Cardiac muscle cell (in vitro differentiated cells and primary cell): Measurements from ENCODE around the gene MMRN1. TPM values are rescaled to one million over a fixed set of nuclear protein-coding genes. Genes with fewer than 3 reads are reported as not detected.

Source experiments
- DNase-seq, 2 donors: peaks; one replicate each; pipeline versions ENCODE4 v3.0.0 to v3.0.0-alpha.2; 2010 to 2017; ENCODE audit warnings: low read depth in 1 of 2, low spot score in 1 of 2
- H3K27ac ChIP-seq: fragments of 200-600 bp; sonication (generic); 2 replicates; pipeline ENCODE4 v1.5.1; 2016
- H3K27me3 ChIP-seq: fragments of 200-600 bp; sonication (generic); 2 replicates; pipeline ENCODE4 v1.6.0; 2016; ENCODE audit warnings: control low read depth
- H3K36me3 ChIP-seq: fragments of 200-600 bp; sonication (generic); 2 replicates; pipeline ENCODE4 v1.5.1; 2016; ENCODE audit warnings: control low read depth
- H3K4me1 ChIP-seq: fragments of 200-600 bp; sonication (generic); 2 replicates; pipeline ENCODE4 v1.8.1; 2017; ENCODE audit warnings: low read depth, mild to moderate bottlenecking, mixed run types
- H3K4me3 ChIP-seq: fragments of 200-600 bp; sonication (generic); 2 replicates; pipeline ENCODE4 v1.5.1; 2016; ENCODE audit warnings: mild to moderate bottlenecking
- H3K9me3 ChIP-seq: fragments of 200-600 bp; sonication (generic); 2 replicates; pipeline ENCODE4 v1.5.1; 2017; ENCODE audit warnings: low read depth, mild to moderate bottlenecking, control low read depth
- CTCF ChIP-seq: IDR thresholded peaks from 2 replicates; pipeline ENCODE4 v1.5.1; 2012; ENCODE audit warnings: low read depth, mild to moderate bottlenecking, low read length
- polyA plus RNA-seq: library from polyadenylated mRNA; unstranded; fragments of >200 nt; fragmentation: Nextera tagmentation; extraction: Ambion mirVana; gene quantifications from 2 replicates; pipeline ENCODE4 v1.2.1, GENCODE V29; 2016
- total RNA-seq: library from RNA; depleted of rRNA; stranded (reverse); fragments of >200 nt; gene quantifications from 2 replicates; pipeline ENCODE4 v1.2.3, GENCODE V29; 2016

MMRN1 gene
- total and polyA plus RNA-seq, 2 experiments from 2014 or later = 0.27 to 0.83 TPM

GRCh38 chr4:89994176-89994873, 99.7 kb downstream of the MMRN1 start:
- TF ChIP-seq CTCF = no peak
- H3K4me1 ChIP-seq = no peaks in the 10 kb centered on the region
- no peaks in the 10 kb centered on the region for H3K9me3 ChIP-seq
- H3K4me3 ChIP-seq = no peak overlapping the region
- H3K27ac ChIP-seq = no peak overlapping the region
- no peaks in the 10 kb centered on the region for H3K27me3 ChIP-seq
- DNase-seq = no peak
- no peaks in the 10 kb centered on the region for H3K36me3 ChIP-seq

GRCh38 chr4:89995006-89995405, 100.4 kb downstream of the MMRN1 start:
- H3K4me3 ChIP-seq = no peak overlapping the region
- no peaks in the 10 kb centered on the region for H3K4me1 ChIP-seq

GRCh38 chr4:89995814-89996213, 101.2 kb downstream of the MMRN1 start:
- Histone ChIP-seq H3K27ac (no peak overlapping the region), H3K4me3 (no peak overlapping the region), H3K36me3 (no peaks in the 10 kb centered on the region), H3K4me1 (no peaks in the 10 kb centered on the region), H3K27me3 (no peaks in the 10 kb centered on the region), H3K9me3 (no peaks in the 10 kb centered on the region)
- no peak for DNase-seq
- TF ChIP-seq CTCF = no peak

More at GRCh38 chr4:89995006-89995405, 100.4 kb downstream of the MMRN1 start:
- Histone ChIP-seq H3K27me3 (no peaks in the 10 kb centered on the region), H3K36me3 (no peaks in the 10 kb centered on the region), H3K27ac (no peak overlapping the region), H3K9me3 (no peaks in the 10 kb centered on the region)
- no peak for DNase-seq
- TF ChIP-seq CTCF = no peak

- no peak for DNase-seq
- no peaks in the 10 kb centered on the region for H3K9me3 ChIP-seq
- TF ChIP-seq CTCF = no peak
- H3K4me3 ChIP-seq = no peak overlapping the region
- H3K36me3 ChIP-seq = no peaks in the 10 kb centered on the region
- no peaks in the 10 kb centered on the region for H3K27me3 ChIP-seq
- no peaks in the 10 kb centered on the region for H3K4me1 ChIP-seq
- H3K27ac ChIP-seq = no peak overlapping the region
Observed at GRCh38 chr4:89997171-89997704, 102.6 kb downstream of the MMRN1 start.

GRCh38 chr4:89998469-89999011, 103.9 kb downstream of the MMRN1 start:
- H3K4me3 ChIP-seq = no peak overlapping the region
- no peak for DNase-seq
- no peak overlapping the region for H3K27ac ChIP-seq
- H3K36me3 ChIP-seq = no peaks in the 10 kb centered on the region
- TF ChIP-seq CTCF = no peak
- H3K9me3 ChIP-seq = no peaks in the 10 kb centered on the region
- no peaks in the 10 kb centered on the region for H3K4me1 ChIP-seq
- no peaks in the 10 kb centered on the region for H3K27me3 ChIP-seq
